A172 (cell line): ENCODE results near the gene PPP2R3C. TPM values are rescaled to one million over a fixed set of nuclear protein-coding genes. Genes with fewer than 3 reads are reported as not detected.
"Not testable (repeated sequence)": the region's sequence is repeated elsewhere in the genome, so short reads cannot be mapped to it uniquely, and the experiment has no call there.

ENCODE experiments used
- DNase-seq: peaks from one replicate; pipeline ENCODE4 v3.0.0-alpha.2; 2015; ENCODE audit warnings: low spot score
- total RNA-seq: library from RNA; depleted of rRNA; stranded (reverse); fragments of >200 nt; shearing (Covaris generic); gene quantifications from 2 replicates; pipeline ENCODE4 v1.2.3, GENCODE V29; 2014; rRNA removed

PPP2R3C gene
- 26.8 and 36.4 TPM in 2 replicates for total RNA-seq

DNA sequence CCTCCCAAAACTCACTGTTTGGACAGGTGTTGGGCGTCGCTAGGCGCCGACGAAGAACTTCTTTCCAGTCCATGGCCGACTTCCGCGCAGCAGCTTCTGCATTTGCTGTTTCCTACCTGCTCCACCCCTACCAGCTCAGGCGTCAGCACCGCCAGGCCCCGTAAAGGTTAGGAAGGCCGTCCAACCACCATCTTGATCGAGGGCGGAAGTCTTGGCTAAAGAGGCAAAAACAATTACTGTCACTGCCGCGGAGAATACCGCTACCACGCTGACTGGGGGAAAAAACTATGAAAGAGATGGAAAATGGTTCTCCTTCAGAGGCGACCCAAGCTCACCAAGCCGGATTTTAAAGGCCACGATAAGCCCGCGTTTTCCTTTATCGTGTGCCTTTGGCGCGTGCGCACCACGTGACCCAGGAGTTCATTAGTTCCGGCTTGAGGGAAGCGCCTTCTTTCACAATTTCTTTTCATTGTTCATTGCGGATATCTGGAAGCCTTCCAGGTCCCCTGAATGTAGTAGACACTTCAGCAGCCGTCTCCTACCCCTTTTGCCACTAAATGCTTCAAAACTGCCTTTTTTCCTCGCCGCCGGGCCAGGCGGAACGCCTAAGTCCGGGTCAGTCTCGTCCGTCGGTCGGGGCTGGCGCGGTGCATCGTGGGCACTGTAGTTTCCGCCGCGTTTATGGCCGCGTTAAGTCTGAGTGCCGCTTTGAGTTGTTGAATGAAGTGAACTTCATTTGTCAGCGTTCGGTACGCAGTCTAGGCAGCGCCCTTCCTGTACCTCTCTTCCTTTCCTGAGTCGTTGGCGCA is at the start of gene PPP2R3C, which contains the start of gene PRORP:
Gene PPP2R3C (minus strand): TSS at position 104 of the 809 bp plus-strand sequence. CDS start 31 bp downstream, at position 73.
Gene PRORP (plus strand): TSS at position 666 of the 809 bp plus-strand sequence. CDS start 694 bp downstream, outside the sequence.
- peak; percentile 88 for DNase-seq

DNA sequence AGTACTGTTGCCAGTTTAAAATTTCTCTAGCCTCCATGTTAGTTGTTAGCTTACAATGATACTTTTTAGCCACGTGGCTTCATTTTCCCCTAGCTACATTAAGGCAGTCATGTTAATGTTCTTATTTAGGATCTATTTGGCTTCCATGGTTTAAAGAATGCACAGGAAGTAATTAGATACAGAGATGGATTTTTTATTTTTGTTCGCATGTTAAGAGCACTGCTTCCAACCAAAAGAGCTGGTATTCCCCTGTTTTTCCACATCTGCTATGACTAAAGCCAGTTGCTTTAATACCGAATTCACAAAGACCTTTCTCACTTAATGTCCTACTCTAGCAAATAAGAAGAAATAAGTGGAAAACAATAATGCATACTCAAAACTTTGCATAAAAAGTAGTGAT is 45.7 kb upstream of the PPP2R3C start:
- no peak for DNase-seq

DNA sequence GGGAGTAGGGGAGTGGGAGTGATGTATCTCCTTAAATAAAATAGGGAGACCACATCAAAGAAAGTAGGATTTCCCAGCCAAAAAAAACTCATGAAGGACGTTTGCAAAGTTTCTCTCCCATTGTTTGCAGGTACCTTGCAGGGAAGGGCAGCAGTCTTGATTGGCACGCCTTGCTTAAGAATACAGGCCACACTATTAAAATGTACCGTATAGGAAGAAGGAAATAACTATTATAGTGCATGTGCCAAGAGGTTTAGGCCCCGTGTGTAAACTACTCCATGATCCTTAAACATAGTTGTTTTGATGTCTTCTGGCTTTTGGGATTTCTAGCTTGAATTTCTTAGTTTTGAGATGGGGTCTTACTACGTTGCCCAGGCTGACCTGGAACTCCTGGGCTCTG is 43.1 kb upstream of the PPP2R3C start:
- DNase-seq = no peak

DNA sequence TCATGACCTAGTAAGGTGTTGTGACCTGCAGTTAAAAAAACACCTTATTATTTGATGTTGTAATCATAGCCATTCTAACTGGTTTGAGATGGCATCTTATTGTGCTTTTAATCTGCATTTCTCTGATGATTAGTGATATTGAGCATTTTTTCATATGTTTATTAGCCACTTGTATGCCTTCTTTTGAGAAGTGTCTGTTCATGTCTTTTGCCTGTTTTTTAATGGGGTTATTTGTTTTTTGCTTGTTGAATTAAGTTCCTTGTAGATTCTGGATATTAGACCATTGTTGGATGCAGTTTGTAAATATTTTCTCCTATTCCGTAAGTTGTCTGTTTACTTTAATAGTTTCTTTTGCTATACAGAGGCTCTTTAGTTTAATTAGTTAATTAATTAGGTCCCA is 41.6 kb upstream of the PPP2R3C start:
- DNase-seq = no peak

DNA sequence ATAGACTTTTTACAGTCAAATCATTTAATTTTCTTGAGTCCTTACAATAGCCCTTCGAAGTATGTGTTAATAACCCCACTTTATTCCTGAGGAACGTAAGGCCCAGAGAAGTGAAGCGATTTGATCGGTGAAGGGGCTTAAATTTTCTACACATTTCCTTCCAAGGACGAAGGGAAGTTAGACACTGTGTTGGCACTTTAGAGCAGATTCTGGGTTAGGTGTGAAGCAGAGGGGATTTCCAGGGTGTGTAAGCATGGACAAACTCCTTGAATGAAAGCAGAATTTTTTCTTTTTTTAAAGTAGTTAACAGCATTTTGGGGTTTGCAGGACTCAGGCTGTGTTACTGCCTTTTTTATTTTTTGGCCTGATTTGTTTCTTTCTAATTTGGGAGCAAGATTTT is 39.4 kb upstream of the PPP2R3C start:
- DNase-seq = no peak

DNA sequence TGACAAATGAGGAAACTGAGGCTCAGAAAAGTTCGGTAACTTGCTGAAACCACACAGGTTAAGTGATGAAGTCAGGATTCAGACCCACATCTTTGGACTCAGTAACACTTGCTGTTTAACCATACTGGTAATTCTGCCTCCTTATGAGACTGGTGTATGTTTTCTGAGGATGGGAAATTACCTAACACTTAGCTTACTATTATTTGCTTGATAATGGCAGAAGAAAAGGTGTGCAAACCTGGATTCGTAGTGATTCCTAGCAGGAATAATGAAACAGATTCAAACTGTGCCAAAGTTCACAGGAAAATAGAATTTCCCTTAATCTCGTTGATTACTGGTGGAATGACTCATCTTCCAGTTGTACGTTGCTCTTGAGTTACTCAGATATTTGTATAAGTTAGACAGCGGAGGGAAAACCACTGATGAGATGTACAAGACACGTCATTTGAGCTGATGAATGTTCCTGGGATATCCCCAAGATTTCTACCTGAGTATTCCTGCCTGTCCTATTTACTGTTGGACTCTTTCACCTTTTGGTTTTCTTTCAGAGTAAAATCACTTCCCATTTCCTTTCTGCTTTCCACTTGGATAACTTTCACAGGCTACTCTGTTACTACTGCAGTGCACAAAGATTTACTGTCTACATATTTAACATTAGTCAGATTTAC is 38.1 kb upstream of the PPP2R3C start:
- DNase-seq = peak; percentile 88

DNA sequence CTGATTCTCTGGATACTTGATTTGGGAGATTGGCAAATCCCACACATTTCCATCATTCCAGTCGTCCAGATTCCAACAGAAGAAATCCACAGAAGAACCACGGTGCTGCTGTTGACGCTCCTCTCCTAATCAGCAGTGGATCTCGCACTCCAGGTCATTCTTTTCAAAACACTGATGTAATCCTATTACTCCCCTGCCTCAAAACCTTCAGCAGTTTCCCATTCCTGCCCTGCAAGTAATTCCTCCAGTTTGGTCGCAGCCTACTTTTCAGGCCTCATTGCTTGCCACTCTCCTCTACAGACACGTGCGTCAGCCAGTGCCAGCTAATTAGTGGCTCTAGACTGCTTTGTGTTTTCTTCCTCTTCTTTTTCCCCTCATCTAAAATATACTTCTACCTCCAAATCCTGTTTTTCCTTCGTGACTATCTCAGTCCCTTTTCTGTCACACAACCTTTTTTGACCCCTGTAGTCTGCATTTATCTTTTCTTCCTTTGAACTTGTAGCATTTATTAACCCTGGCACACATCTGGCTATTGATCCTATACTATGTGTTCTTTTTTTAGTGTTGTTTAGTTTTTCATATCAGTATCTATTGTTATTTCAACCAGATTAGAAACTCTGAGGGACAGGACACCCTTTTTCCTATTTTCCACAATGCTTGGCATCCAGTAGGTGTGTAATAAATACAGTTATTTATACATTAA is 37.3 kb upstream of the PPP2R3C start:
- no peak for DNase-seq

DNA sequence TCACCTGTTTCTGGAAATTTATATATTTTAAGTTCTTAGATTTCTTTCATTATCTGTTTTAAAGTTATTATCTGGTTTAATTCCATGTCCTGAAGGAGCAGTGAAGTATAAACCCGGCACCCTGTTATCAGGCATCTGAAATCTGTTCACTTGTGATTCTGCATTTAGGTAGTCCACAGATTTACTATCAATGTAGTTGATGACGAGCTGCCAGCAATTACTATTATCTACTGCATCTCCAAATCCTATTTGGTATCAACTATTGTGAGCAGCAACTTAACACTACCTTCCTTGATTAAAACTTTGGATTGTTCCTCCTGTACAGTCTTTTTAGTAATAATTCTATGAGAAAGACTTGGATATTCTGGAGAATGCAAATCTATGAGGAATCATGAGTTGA is 36.7 kb upstream of the PPP2R3C start:
- no peak for DNase-seq

DNA sequence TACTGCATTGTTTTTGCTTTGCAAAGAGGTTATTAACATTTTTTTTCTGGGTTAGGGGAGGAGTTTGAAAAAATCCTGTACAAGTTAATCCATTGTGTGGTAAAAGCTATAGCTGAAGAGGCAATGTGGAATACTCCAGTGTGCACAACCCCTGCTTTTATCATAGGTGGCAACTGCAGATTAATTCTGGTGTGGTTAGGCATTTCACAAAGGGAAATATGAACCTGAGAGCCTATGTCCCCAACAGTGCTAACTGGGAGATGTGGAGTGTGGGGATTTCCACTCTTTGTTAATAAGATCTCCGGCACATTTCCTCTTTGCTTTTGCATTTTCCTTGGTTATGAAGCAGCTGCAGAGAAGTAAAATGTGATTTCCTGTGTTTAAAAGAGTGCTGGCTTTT is 34.2 kb upstream of the PPP2R3C start:
- DNase-seq = peak; percentile 42

DNA sequence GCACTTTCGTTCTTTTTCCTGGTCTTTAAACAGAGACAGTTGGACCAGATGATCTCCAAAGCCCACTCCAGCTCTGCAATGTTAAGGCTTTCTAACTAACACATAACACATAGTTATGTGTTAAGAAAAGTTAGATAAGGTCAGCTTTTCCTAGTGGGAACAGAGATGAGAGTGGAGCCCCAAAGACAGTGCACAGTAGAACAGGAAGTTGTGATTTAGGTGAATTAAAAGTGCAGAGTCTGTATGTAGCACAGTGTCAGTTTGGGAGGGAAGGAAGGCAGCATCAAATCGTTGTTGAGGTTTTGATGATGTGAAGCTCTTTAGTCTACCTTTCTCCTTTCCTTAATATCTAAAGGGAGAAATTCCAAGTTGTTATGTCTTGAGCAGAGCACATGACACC is 32.2 kb upstream of the PPP2R3C start:
- DNase-seq = no peak

DNA sequence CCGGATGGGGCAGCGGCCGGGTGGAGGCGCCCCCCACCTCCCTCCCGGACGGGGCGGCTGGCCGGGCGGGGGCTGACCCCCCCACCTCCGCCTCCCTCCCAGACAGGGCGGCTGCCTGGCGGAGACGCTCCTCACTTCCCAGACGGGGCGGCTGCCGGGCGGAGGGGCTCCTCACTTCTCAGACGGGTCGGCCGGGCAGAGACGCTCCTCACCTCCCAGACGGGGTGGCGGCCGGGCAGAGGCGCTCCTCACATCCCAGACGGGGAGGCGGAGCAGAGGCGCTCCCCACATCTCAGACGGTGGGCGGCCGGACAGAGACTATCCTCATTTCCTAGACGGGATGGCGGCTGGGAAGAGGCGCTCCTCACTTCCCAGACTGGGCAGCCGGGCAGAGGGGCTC is 30.7 kb upstream of the PPP2R3C start:
- not testable (repeated sequence) for DNase-seq

DNA sequence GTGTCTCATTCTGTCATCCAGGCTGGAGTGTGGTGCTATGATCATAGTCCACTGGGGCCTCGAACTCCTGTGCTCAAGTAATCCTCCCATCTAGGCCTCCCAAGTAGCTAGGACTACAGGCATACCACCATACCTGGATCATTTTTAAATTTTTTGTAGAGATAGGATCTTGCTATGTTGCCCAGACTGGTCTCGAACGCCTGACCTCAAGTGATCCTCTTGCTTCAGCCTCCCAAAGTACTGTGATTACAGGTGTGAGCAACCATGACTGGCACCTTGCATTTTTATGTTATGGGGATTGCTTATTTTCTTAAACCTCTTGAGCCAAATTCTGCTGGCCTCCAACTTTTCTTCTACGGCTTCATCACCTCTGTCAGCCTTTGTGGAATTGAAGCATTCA is 27.4 kb upstream of the PPP2R3C start:
- DNase-seq = no peak

DNA sequence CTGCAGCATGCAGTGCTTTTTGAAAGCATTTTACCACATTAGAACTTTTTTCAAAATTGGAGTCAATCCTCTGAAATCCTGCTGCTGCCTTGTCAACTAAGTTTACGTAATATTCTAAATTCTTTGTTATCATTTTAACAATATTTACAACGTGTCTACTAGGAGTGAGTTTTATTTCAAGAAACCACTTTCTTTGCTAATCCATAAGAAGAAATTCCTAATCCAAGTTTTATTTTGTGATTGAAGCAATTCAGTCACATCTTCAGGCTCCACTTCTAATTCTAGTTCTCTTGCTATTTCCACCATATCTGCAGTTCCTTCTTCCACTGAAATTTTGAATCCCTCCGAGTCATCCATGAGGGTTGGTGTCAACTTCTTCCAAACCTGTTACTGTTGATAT is 25.9 kb upstream of the PPP2R3C start:
- DNase-seq = no peak

DNA sequence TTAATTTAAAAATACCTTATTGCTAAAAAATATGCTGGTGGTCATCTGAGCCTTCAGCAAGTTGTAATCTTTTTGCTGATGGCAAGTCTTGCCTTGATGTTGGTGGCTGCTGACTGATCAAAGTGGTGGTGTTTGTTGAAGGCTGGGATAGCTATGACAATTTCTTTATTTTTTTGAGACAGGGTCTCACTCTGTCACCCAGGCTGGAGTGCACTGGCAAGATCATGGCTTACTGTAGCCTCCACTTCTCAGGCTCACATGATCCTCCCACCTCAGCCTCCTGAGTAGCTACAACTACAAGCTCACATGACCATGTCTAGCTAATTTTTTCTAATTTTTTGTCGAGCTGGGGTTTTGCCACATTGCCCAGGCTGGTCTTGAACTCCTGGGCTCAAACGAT is 25.4 kb upstream of the PPP2R3C start:
- DNase-seq = no peak

DNA sequence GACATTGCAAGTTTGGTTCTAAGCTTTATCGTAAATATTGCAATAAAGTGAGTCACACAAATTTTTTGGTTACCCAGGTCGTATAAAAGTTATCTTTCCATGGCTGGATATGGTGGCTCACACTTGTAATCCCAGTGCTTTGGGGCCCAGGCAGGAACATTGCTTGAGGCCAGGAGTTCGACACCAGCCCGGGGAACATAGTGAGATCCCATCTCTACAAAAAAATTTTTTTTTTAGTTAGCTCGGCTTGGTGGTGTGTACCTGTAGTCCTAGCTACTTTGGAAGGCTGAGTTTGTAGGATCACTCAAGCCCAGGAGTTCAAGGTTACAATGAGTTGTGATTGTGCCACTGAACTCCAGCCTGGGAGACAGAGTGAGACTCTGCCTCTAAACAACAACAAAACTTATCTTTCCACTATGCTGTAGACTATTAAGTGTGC is 24.9 kb upstream of the PPP2R3C start:
- no peak for DNase-seq

DNA sequence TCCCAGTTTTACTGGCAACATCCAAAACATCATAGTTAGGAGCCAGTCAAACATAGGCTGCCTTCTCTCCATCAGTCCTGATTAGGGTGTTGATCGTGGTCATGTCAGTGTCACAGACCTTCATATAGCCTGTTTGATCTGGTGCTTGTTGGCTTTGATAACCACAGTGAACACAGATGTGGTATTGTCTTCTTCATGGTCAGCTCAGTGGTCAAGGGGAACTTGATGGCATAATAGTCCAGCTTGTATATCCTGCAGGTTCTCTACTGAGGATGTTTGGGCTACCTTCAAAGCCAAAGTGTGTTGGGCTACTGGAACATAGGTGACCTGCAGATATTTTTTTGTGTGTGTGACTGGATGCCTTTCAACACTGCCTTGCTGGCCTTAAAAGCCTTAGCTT is 22.2 kb upstream of the PPP2R3C start:
- no peak for DNase-seq

DNA sequence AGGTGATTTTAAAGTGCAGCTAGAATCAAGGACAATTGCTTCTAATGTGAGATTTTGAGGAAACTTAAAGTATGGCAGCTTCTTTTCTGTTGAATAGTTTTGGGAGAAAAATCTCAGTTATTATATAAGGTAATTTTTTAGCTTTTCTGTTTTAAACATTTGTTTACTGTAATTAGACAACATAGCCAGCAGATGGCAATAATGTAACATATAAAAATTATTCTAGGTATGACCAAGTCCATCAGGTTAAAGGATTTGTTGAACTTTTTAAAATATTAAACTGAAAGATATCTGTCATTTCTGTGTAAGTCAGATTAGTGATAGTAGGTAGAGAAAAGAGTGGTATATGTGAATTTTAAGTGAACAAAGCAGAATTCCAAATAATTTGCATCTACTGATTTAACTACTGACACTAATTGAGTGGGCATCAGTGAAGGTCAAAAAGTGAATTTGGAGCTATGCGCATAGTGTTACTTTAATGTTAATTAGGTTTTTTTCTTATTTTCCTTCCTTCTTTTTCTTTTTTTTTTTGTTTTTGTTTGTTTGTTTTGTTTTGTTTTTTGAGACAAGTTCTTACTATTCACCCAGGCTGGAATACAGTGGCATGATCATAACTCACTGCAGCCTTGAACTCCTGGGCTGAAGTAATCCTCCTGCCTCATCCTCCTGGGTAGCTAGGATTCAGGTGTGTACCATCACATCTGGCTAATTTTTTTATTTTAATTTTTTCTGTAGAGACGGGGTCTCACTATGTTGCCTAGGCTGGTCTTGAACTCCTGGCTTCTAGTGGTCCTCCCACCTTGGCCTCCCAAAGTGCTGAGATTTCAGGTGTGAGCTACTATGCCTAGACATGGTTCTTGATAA is 19.2 kb upstream of the PPP2R3C start:
- DNase-seq = no peak

DNA sequence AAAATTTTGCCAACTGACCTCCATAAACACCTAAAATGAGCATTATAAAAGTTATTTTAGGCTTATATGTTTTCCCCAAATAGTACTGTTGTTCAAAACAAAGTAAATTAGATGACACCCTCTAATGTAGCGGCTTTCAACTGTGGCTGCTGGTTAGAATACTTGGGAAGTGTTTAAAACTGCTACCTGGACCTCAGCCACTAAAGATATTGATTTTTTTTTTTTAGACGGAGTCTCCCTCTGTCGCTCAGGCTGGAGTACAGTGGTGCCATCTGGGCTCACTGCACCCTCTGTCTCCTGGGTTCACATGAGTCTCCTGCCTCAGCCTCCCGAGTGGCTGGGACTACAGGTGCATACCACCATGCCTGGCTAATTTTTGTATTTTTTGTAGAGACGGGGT is 16.8 kb upstream of the PPP2R3C start:
- no peak for DNase-seq

DNA sequence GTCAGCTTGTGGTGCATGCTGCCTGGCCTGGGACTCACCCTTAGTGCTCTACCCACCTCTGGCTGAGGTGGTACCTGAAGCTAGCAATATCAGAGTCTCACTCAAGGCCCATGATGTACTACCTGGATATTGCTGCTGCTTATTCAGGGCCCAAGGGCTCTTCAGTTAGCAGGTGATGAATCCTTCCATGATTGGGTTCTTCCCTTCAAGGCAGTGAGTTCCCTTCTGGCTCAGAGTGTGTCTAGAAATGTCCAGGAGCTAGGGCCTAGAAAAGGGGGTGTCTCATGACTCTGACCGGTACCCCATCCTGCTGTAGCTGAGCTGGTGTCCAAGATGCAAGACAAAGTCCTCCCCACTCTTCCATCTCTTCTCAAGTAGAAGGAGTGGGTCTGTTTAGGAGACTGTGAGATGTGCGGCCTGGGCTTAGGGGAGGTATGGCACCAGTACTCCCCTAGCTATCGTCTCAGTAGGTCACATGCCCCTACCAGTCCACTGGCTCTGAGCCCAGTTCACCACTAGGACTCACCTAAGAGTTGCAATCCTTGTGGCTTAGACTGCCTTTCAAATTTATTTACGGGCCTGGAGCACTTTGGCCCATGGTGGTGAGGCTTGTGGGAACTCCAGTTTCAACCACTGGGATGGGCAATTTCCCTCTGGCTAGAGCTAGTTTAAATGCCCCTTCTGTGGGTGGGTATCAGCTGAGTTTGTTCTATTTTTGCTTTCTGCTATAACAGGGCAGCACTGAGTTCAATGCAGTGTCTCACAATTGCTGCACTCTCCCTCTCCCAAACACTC is 12.7 kb upstream of the PPP2R3C start:
- DNase-seq = no peak

DNA sequence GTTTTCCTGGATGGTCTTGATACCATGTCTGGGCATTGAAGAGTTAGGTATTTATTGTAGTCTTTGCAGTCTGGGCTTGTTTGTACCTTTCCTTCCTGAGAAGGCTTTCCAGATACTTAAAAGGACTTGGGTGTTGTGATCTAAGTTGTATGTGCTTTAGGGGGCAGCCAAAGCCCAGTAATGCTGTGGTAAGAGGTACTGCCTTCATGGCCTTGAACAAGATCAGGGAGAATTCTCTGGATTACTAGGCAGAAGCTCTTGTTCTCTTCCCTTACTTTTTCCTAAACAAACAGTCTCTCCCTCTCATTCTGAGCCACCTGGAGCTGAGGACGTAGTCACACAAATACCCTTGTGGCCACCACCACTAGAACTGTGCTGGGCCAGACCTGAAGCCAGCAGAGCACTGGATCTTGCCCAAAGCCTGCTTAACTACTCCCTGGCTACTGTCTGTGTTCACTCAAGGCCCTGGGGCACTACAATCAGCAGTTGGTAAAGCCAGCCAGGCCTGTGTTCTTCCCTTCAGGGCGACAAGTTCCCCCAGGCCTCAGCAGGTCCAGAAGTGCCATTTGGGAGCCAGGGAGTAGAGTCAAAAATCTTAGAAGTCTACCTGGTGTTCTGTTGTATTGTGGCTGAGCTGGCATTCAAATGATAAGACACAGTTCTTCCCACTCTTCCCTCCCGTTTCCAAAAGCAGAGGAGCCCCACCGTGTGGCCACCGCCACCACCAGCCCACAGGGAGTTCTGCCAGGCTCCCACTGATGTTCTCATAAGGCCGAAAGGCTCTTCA is 11.9 kb upstream of the PPP2R3C start:
- no peak for DNase-seq
